Neuronal stem cell (in vitro differentiated cells): ENCODE measurements around the gene ACO1.

Experiments used
- DNase-seq: peaks from one replicate; pipeline ENCODE4 v3.0.0-alpha.2; 2013; ENCODE audit warnings: low spot score
- H2AFZ ChIP-seq: one replicate; pipeline ENCODE4 v1.6.1; 2013; ENCODE audit warnings: mild to moderate bottlenecking, low read length, inconsistent platforms
- H2AK5ac ChIP-seq: 2 replicates; pipeline ENCODE4 v1.6.1; 2013; ENCODE audit warnings: low read depth, mild to moderate bottlenecking, inconsistent platforms, low read length, moderate library complexity, mixed read lengths
- H2BK120ac ChIP-seq: 2 replicates; pipeline ENCODE4 v1.6.1; 2013; ENCODE audit warnings: low read depth, mild to moderate bottlenecking, inconsistent platforms, low read length, moderate library complexity, mixed read lengths
- H2BK12ac ChIP-seq: one replicate; pipeline ENCODE4 v1.6.1; 2013; ENCODE audit warnings: low read length, inconsistent platforms
- H2BK15ac ChIP-seq: 2 replicates; pipeline ENCODE4 v1.6.1; 2013; ENCODE audit warnings: mild to moderate bottlenecking, low read length, inconsistent platforms, mixed read lengths
- H2BK5ac ChIP-seq: one replicate; pipeline ENCODE4 v1.6.1; 2013; ENCODE audit warnings: inconsistent platforms, mild to moderate bottlenecking, low read length, moderate library complexity
- H3K14ac ChIP-seq: one replicate; pipeline ENCODE4 v1.6.1; 2013; ENCODE audit warnings: low read length, inconsistent platforms
- H3K18ac ChIP-seq: 2 replicates; pipeline ENCODE4 v1.6.1; 2013; ENCODE audit warnings: low read length, inconsistent platforms
- H3K23ac ChIP-seq: 2 replicates; pipeline ENCODE4 v1.6.1; 2013; ENCODE audit warnings: low read depth, mild to moderate bottlenecking, mixed read lengths, low read length, inconsistent platforms; ENCODE audit not compliant: poor library complexity
- H3K27ac ChIP-seq: replicated peaks from 3 replicates; pipeline ENCODE4 v1.5.1; 2013; ENCODE audit warnings: low read length, inconsistent platforms
- H3K27me3 ChIP-seq, 3 experiments: 2 replicates each; pipeline ENCODE4 v1.6.1; 2013; ENCODE audit warnings: low read length in 3 of 3, mild to moderate bottlenecking in 2 of 3, inconsistent platforms in 1 of 3, low read depth in 1 of 3, mixed read lengths in 1 of 3, moderate library complexity in 1 of 3; ENCODE audit not compliant: control insufficient read depth in 3 of 3, insufficient read depth in 3 of 3
- H3K36me3 ChIP-seq, 2 donors: replicated peaks in 1 of 2; 2 replicates each; pipeline ENCODE4 v1.6.1; 2013; ENCODE audit warnings: low read length in 2 of 2; ENCODE audit not compliant: control insufficient read depth in 2 of 2, insufficient read depth in 2 of 2
- H3K4ac ChIP-seq: 2 replicates; pipeline ENCODE4 v1.6.1; 2013; ENCODE audit warnings: inconsistent platforms, mild to moderate bottlenecking, low read length, moderate library complexity
- H3K4me1 ChIP-seq, 2 donors: 1 replicate in 1 of 2; 2 replicates in 1 of 2; pipeline ENCODE4 v1.6.1; 2013; ENCODE audit warnings: low read length in 2 of 2, low read depth in 1 of 2; ENCODE audit not compliant: control insufficient read depth in 2 of 2, insufficient read depth in 1 of 2
- H3K4me2 ChIP-seq: one replicate; pipeline ENCODE4 v1.6.1; 2013; ENCODE audit warnings: mild to moderate bottlenecking, low read length, inconsistent platforms; ENCODE audit not compliant: insufficient read depth, poor library complexity, severe bottlenecking
- H3K4me3 ChIP-seq, 2 donors: 2 replicates each; pipeline ENCODE4 v1.5.1; 2013; ENCODE audit warnings: low read length in 2 of 2, mild to moderate bottlenecking in 2 of 2, inconsistent platforms in 1 of 2, moderate library complexity in 1 of 2
- H3K79me1 ChIP-seq: one replicate; pipeline ENCODE4 v1.6.1; 2013; ENCODE audit warnings: low read depth, mild to moderate bottlenecking, inconsistent platforms, low read length, moderate library complexity
- H3K9ac ChIP-seq: one replicate; pipeline ENCODE4 v1.6.1; 2013; ENCODE audit warnings: mild to moderate bottlenecking, low read depth, low read length, inconsistent platforms; ENCODE audit not compliant: poor library complexity
- H3K9me3 ChIP-seq, 2 donors: replicated peaks in 1 of 2; 2 replicates each; pipeline versions ENCODE3 to v1.6.1; 2013; ENCODE audit warnings: low read length in 2 of 2, mild to moderate bottlenecking in 2 of 2, inconsistent platforms in 1 of 2, low read depth in 1 of 2, mixed read lengths in 1 of 2, moderate library complexity in 1 of 2; ENCODE audit not compliant: control insufficient read depth in 2 of 2, insufficient read depth in 1 of 2
- H4K8ac ChIP-seq: one replicate; pipeline ENCODE4 v1.6.1; 2013; ENCODE audit warnings: low read depth, mild to moderate bottlenecking, inconsistent platforms, low read length, moderate library complexity
- H4K91ac ChIP-seq: one replicate; pipeline ENCODE4 v1.6.1; 2013; ENCODE audit warnings: low read length, low read depth, mild to moderate bottlenecking, inconsistent platforms; ENCODE audit not compliant: poor library complexity
- WGBS, 2 donors: extraction: QIAGEN DNeasy Blood & Tissue Kit; methylation state at CpG; one replicate each; pipeline ENCODE4 v1.1.7; 2013; ENCODE audit warnings: missing lambda C conversion rate in 2 of 2, mixed read lengths in 1 of 2; ENCODE audit not compliant: insufficient read length in 2 of 2, insufficient replicate concordance in 1 of 2; ENCODE audit errors: extremely low coverage in 2 of 2; 5-methylcytosine and 5-hydroxymethylcytosine counted together

ACO1 gene

DNA sequence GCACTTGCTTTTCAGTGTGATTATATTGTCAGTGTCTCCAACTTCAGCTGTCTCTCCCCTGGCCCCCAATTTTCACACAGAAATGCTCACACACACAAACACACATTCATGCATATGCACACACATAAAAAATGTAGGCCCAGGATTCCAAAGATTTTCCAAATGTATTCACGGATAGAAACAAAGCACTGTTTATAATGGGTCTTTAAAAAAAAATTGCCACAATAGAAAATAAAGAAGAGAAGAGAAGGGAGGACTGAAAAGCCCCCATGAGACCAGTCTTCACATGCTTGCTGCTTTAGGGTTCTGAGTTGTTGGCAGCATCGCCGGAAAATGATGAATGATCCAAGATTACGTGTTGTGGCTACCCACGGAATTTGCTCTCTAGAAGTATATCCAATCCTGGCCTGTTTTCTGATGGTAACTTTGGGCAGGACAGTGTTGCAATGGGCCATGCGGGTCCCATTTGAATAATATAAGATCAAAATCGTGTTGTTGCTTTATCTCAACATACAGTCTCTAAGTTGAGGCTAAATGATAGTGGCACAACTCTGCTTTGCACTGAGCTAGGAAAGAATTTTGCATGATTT is 36.2 kb upstream of the ACO1 start:
- Histone ChIP-seq H2BK15ac (no peak overlapping the region), H4K8ac (no peak overlapping the region), H3K4ac (no peak overlapping the region), H2BK120ac (no peak overlapping the region), H3K9me3 (no peaks in the 10 kb centered on the region), H3K4me3 (no peak overlapping the region), H4K91ac (no peak overlapping the region), H3K14ac (no peak overlapping the region), H3K27me3 (no peaks in the 10 kb centered on the region), H3K9ac (no peak overlapping the region), H2BK5ac (no peak overlapping the region), H3K4me1 (peaks cover 7% of the 10 kb centered on the region in 2 donors), H3K27ac (no peak overlapping the region), H3K36me3 (no peaks in the 10 kb centered on the region), H3K18ac (no peak overlapping the region), H3K4me2 (no peak overlapping the region), H2AFZ (no peak overlapping the region), H3K79me1 (no peaks in the 10 kb centered on the region), H2BK12ac (no peak overlapping the region), H2AK5ac (no peak overlapping the region), H3K23ac (no peak overlapping the region)
- no CpG with 5 or more reads among the region's 7 CpGs for WGBS, 2 donors
- DNase-seq: no peak

GRCh38 chr9:32349013-32349412 is 35.4 kb upstream of the ACO1 start:
- DNase-seq: no peak
- H3K23ac ChIP-seq: no peak overlapping the region
- H3K27ac ChIP-seq: no peak overlapping the region
- H3K36me3 ChIP-seq: no peaks in the 10 kb centered on the region
- H4K91ac ChIP-seq: no peak overlapping the region
- H2AFZ ChIP-seq: peak overlapping the region; percentile 55
- H2BK120ac ChIP-seq: no peak overlapping the region
- no CpG with 5 or more reads among the region's 3 CpGs for WGBS, 2 donors
- H3K27me3 ChIP-seq: no peaks in the 10 kb centered on the region
- H3K4me3 ChIP-seq: no peak overlapping the region
- no peaks in the 10 kb centered on the region for H3K79me1 ChIP-seq
- no peak overlapping the region for H2AK5ac ChIP-seq
- no peak overlapping the region for H2BK5ac ChIP-seq
- no peak overlapping the region for H3K18ac ChIP-seq
- H4K8ac ChIP-seq: no peak overlapping the region
- no peak overlapping the region for H3K14ac ChIP-seq
- no peak overlapping the region for H2BK12ac ChIP-seq
- no peak overlapping the region for H3K9ac ChIP-seq
- no peak overlapping the region for H2BK15ac ChIP-seq
- H3K4me2 ChIP-seq: no peak overlapping the region
- no peak overlapping the region for H3K4ac ChIP-seq
- H3K4me1 ChIP-seq: peaks cover 7% of the 10 kb centered on the region in 2 donors
- H3K9me3 ChIP-seq: no peaks in the 10 kb centered on the region

DNA sequence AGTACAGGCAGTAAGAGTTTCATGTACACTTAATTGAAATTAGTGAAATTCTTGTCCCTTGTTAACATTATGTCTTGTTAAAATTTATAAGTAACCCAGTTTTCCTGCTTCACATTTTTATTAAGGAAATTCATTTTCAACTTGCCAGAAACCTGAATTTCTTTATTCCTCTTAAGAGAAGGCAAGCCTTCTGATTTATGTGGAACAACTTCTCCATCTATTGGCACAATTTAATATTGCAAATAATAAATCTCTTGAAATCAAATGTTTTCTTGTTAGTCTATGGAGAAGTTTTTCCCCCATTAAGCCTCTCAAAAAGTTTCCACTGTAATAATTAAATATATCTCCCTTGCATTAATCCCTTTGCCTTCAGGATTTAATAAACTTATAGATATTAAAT is 33.8 kb upstream of the ACO1 start:
- DNase-seq: no peak
- H3K23ac ChIP-seq: no peak overlapping the region

GRCh38 chr9:32351845-32352244 is 32.6 kb upstream of the ACO1 start:
- Histone ChIP-seq H3K27me3 (no peaks in the 10 kb centered on the region), H4K91ac (no peak overlapping the region), H3K79me1 (no peaks in the 10 kb centered on the region), H3K4me2 (no peak overlapping the region), H2AFZ (peak overlapping the region; percentile 52), H2BK15ac (no peak overlapping the region), H3K36me3 (no peaks in the 10 kb centered on the region), H4K8ac (no peak overlapping the region), H3K14ac (no peak overlapping the region), H3K18ac (no peak overlapping the region), H2BK120ac (no peak overlapping the region), H2BK12ac (no peak overlapping the region), H3K9ac (no peak overlapping the region), H3K9me3 (no peaks in the 10 kb centered on the region), H3K4ac (no peak overlapping the region), H3K27ac (no peak overlapping the region), H2BK5ac (no peak overlapping the region), H3K23ac (no peak overlapping the region), H3K4me3 (no peak overlapping the region), H2AK5ac (no peak overlapping the region), H3K4me1 (peaks cover 2 to 3% of the 10 kb centered on the region in 2 donors)
- WGBS, 2 donors: no CpG with 5 or more reads among the region's 3 CpGs
- no peak for DNase-seq

More for the DNA sequence above, 33.8 kb upstream of the ACO1 start:
- Histone ChIP-seq H3K4me3 (no peak overlapping the region), H3K4me2 (no peak overlapping the region), H2AK5ac (no peak overlapping the region), H4K91ac (no peak overlapping the region), H2AFZ (no peak overlapping the region), H2BK15ac (no peak overlapping the region), H3K79me1 (no peaks in the 10 kb centered on the region), H3K27ac (no peak overlapping the region), H3K4ac (no peak overlapping the region), H3K18ac (no peak overlapping the region), H4K8ac (no peak overlapping the region), H3K9me3 (no peaks in the 10 kb centered on the region), H3K9ac (no peak overlapping the region), H3K14ac (no peak overlapping the region), H3K4me1 (peaks cover 2 to 3% of the 10 kb centered on the region in 2 donors), H3K27me3 (no peaks in the 10 kb centered on the region), H2BK5ac (no peak overlapping the region), H3K36me3 (no peaks in the 10 kb centered on the region), H2BK12ac (no peak overlapping the region), H2BK120ac (no peak overlapping the region)
